HEK293 (cell line): Measurements from ENCODE around the gene FGFRL1.

Source experiments
- CTCF ChIA-PET: fragments of 350-600 bp; formaldehyde crosslinking; extraction: SDS; loops from one replicate; lab custom pipeline; 2021; ENCODE audit warnings: antibody characterized with exemption; lab: Yijun Ruan, JAX
- POLR2A ChIA-PET: fragments of 300-600 bp; formaldehyde crosslinking; extraction: SDS; loops from one replicate; lab custom pipeline; 2020; ENCODE audit warnings: antibody characterized with exemption, inconsistent platforms; lab: Yijun Ruan, JAX
- H3K27ac ChIP-seq: fragments of 200-500 bp; sonication (Bioruptor generic); 2 replicates; pipeline ENCODE4 v1.5.1; 2014; ENCODE audit warnings: low read depth, low read length, control low read depth, inconsistent platforms; ENCODE audit errors: extremely low read depth
- H3K36me3 ChIP-seq, 2 experiments: fragments of 200-500 bp in 1 of 2; sonication (Bioruptor generic) in 1 of 2; 1 replicate in 1 of 2; 2 replicates in 1 of 2; pipeline ENCODE4 v1.5.1; 2014 to 2017; ENCODE audit warnings: inconsistent platforms in 2 of 2, low read length in 2 of 2; ENCODE audit not compliant: control insufficient read depth in 2 of 2, insufficient read depth in 1 of 2
- H3K4me1 ChIP-seq: fragments of 200-500 bp; sonication (Bioruptor generic); 2 replicates; pipeline ENCODE4 v1.5.1; 2014; ENCODE audit warnings: mild to moderate bottlenecking, low read length, inconsistent platforms; ENCODE audit not compliant: control insufficient read depth, insufficient read depth
- H3K4me3 ChIP-seq: 2 replicates; pipeline ENCODE4 v1.5.1; 2011; ENCODE audit warnings: low read depth, mild to moderate bottlenecking, control low read depth, low read length, moderate library complexity
- H3K9me3 ChIP-seq: fragments of 200-500 bp; sonication (Bioruptor generic); 2 replicates; pipeline ENCODE4 v1.5.1; 2014; ENCODE audit warnings: low read depth, low read length, inconsistent platforms; ENCODE audit not compliant: control insufficient read depth, insufficient read depth
- GLIS2 ChIP-seq: fragments of 450-650 bp; formaldehyde crosslinking; IDR thresholded peaks from 2 replicates; pipeline ENCODE4 v1.5.1; 2016; ENCODE audit warnings: missing biosample characterization, missing genetic modification characterization
- MZF1 ChIP-seq: fragments of 450-650 bp; formaldehyde crosslinking; IDR thresholded peaks from 2 replicates; pipeline ENCODE4 v1.5.1; 2017; ENCODE audit warnings: missing biosample characterization, missing genetic modification characterization, borderline replicate concordance
- SETDB1 ChIP-seq: IDR thresholded peaks from one replicate; pipeline ENCODE4 v1.6.1; 2017; ENCODE audit warnings: mild to moderate bottlenecking, low read length, moderate library complexity, mixed read lengths; ENCODE audit not compliant: insufficient read length
- ZFP37 ChIP-seq: fragments of 450-650 bp; formaldehyde crosslinking; IDR thresholded peaks from 2 replicates; pipeline ENCODE4 v1.5.1; 2016; ENCODE audit warnings: missing biosample characterization, missing genetic modification characterization
- ZIC2 ChIP-seq: fragments of 450-650 bp; formaldehyde crosslinking; IDR thresholded peaks from 2 replicates; pipeline ENCODE4 v1.5.1; 2016; ENCODE audit warnings: missing biosample characterization, missing genetic modification characterization
- ZNF112 ChIP-seq: fragments of 450-650 bp; formaldehyde crosslinking; IDR thresholded peaks from 2 replicates; pipeline ENCODE4 v1.5.0; 2017; ENCODE audit warnings: missing biosample characterization, missing genetic modification characterization
- ZNF121 ChIP-seq: fragments of 450-650 bp; formaldehyde crosslinking; IDR thresholded peaks from 2 replicates; pipeline ENCODE4 v1.5.1; 2016; ENCODE audit warnings: missing biosample characterization, missing genetic modification characterization
- ZNF19 ChIP-seq: fragments of 450-650 bp; formaldehyde crosslinking; IDR thresholded peaks from 2 replicates; pipeline ENCODE4; 2016; ENCODE audit warnings: missing biosample characterization, missing genetic modification characterization, low read depth
- ZNF341 ChIP-seq: fragments of 450-650 bp; formaldehyde crosslinking; IDR thresholded peaks from 2 replicates; pipeline ENCODE4; 2016; ENCODE audit warnings: low read depth, missing biosample characterization, missing genetic modification characterization
- ZNF433 ChIP-seq: fragments of 450-650 bp; formaldehyde crosslinking; IDR thresholded peaks from 2 replicates; pipeline ENCODE4 v1.5.1; 2016; ENCODE audit warnings: missing biosample characterization, missing genetic modification characterization, low read depth
- ZNF596 ChIP-seq: fragments of 450-650 bp; IDR thresholded peaks from 2 replicates; pipeline ENCODE4 v1.5.0; 2018; ENCODE audit warnings: missing biosample characterization, mild to moderate bottlenecking, missing genetic modification characterization, moderate library complexity
- ZNF791 ChIP-seq: fragments of 450-650 bp; formaldehyde crosslinking; IDR thresholded peaks from 2 replicates; pipeline ENCODE4 v1.5.1; 2016; ENCODE audit warnings: missing biosample characterization, missing genetic modification characterization
- ZNF830 ChIP-seq: fragments of 450-650 bp; IDR thresholded peaks from 2 replicates; pipeline ENCODE4 v1.5.0; 2018; ENCODE audit warnings: missing biosample characterization, missing genetic modification characterization, low read depth, mild to moderate bottlenecking, moderate library complexity
- TF ChIP-seq, protein P1 (sequence below): fragments of 450-650 bp; formaldehyde crosslinking; optimal IDR thresholded peaks from 2 replicates; pipeline ENCODE3; 2016; ENCODE audit warnings: missing biosample characterization, mild to moderate bottlenecking, missing genetic modification characterization
- TF ChIP-seq, protein P2 (sequence below): fragments of 450-650 bp; formaldehyde crosslinking; IDR thresholded peaks from 2 replicates; pipeline ENCODE4 v1.5.1; 2017; ENCODE audit warnings: missing biosample characterization, missing genetic modification characterization
- TF ChIP-seq, protein P3 (sequence below): fragments of 450-650 bp; formaldehyde crosslinking; IDR thresholded peaks from 2 replicates; pipeline ENCODE4 v1.5.1; 2016; ENCODE audit warnings: missing biosample characterization, missing genetic modification characterization
- TF ChIP-seq, protein P4 (sequence below): fragments of 450-650 bp; formaldehyde crosslinking; IDR thresholded peaks from 2 replicates; pipeline ENCODE4 v1.5.1; 2017; ENCODE audit warnings: missing biosample characterization, missing genetic modification characterization
- TF ChIP-seq, protein P5 (sequence below): fragments of 450-650 bp; formaldehyde crosslinking; IDR thresholded peaks from 2 replicates; pipeline ENCODE4 v1.5.1; 2016; ENCODE audit warnings: missing biosample characterization, missing genetic modification characterization

FGFRL1 gene

DNA sequence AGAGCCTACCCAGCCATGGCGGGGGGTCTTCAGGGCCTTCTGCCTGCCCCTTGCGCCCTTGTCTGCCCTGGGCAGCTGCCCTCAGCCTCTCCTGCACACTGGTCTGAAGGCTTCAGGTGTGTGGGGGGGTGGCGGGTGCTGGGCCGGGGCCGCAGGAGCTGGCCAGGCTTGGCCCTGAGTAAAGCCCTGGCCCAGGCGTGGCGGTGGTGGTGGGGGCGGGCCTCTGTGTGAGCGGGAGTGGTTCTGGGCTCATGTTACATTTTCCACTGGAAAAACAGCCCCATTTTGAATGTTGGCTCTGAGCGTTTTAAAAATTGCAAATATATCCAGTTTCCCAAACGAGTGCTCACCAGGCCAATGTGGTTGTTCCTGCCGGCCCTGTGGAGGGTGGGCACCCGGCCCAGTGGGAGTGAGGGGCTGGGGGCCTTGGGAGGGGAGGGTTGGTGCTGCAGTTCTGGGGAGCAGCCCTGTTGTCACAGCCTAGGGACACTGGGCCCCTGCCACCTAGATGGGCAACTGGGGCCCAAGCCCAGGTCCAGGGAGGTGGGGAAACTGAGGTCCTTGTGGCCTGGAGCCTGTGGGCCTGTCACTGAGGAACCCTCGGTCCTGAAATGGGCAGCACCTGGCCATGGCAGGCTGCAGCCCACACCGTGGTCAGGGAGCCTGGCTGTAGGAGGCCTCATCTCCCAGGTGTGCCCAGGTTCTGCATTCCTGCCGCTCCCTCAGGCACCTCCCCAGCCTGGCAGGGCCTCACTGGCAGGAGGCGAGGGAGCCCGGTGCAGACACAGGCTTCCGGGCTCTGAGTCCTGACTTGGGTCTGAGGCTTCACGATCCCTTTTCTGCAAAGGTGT lies 28.3 kb downstream of the FGFRL1 start:
- no peaks in the 10 kb centered on the region; the same call in 1 of the 2 replicates for H3K4me1 ChIP-seq
- no peak for TF ChIP-seq ZFP37 (tag by site-specific recombination)
- peak; percentile 42; the same call in 1 of the 2 replicates for TF ChIP-seq GLIS2 (tag by site-specific recombination)
- no peak for TF ChIP-seq ZNF830 (tag by site-specific recombination)
- no peak for TF ChIP-seq ZNF112 (tag by site-specific recombination)
- TF ChIP-seq ZNF19: no peak
- no peak for TF ChIP-seq ZNF791 (tag by site-specific recombination)
- TF ChIP-seq ZNF596 (tag by site-specific recombination): no peak
- no peaks in the 10 kb centered on the region for H3K36me3 ChIP-seq
- no peaks in the 10 kb centered on the region for H3K9me3 ChIP-seq
- ChIA-PET CTCF (no interaction called here), POLR2A (no interaction called here)
- H3K4me3 ChIP-seq: no peak overlapping the region
- H3K27ac ChIP-seq: no peak overlapping the region

DNA sequence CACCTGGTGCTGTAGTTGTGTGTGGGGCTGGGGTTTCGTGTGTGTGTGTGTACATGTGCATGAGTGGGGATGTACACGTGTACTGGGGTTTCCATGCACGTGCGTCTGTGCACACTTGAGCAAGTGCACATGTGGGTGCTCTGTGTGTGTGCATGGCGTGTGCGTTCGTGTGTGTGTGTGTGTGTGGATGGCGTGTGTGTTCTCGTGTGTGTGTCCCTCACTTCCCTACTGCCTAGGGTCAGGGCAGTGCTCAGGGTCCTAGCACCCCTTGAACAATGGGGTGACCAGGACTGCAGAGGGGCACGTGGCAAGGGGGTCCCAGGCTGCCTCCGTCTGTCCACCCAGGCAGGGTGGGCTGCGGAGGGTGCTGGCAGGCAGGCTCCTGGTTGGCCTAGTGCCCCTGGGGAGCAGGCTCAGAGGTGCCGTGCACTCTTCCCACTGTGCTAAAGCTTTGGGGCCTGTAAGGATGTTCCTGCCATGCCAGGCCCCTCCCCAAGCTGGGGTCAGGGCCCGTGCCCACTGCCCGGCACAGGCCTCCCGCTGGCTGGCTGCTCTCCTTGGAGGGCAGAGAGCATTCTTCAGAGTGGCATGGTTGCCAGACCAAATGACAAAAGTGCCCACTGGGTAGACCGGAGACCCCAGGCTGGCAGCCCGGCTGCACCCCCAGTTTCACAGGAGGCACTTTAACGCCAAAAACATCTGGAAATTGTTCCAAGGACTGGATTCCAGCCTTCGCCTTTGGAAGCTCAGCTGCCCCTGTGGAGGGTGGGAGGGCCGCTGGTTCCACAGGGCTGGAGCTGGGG lies 29.1 kb downstream of the FGFRL1 start:
- no peaks in the 10 kb centered on the region for H3K9me3 ChIP-seq
- no peaks in the 10 kb centered on the region; the same call in 1 of the 2 replicates for H3K4me1 ChIP-seq
- no peaks in the 10 kb centered on the region for H3K36me3 ChIP-seq
- no peak overlapping the region for H3K27ac ChIP-seq
- TF ChIP-seq, protein P1, sequence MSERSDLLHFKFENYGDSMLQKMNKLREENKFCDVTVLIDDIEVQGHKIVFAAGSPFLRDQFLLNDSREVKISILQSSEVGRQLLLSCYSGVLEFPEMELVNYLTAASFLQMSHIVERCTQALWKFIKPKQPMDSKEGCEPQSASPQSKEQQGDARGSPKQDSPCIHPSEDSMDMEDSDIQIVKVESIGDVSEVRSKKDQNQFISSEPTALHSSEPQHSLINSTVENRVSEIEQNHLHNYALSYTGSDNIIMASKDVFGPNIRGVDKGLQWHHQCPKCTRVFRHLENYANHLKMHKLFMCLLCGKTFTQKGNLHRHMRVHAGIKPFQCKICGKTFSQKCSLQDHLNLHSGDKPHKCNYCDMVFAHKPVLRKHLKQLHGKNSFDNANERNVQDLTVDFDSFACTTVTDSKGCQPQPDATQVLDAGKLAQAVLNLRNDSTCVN (tag by site-specific recombination): peak; percentile 15
- TF ChIP-seq ZNF433 (tag by site-specific recombination) (no peak), SETDB1 (no peak)
- TF ChIP-seq, protein P2, sequence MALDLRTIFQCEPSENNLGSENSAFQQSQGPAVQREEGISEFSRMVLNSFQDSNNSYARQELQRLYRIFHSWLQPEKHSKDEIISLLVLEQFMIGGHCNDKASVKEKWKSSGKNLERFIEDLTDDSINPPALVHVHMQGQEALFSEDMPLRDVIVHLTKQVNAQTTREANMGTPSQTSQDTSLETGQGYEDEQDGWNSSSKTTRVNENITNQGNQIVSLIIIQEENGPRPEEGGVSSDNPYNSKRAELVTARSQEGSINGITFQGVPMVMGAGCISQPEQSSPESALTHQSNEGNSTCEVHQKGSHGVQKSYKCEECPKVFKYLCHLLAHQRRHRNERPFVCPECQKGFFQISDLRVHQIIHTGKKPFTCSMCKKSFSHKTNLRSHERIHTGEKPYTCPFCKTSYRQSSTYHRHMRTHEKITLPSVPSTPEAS (tag by site-specific recombination): peak; percentile 17; the same call in 1 of the 2 replicates
- ChIA-PET CTCF (no interaction called here), POLR2A (no interaction called here)
- no peak overlapping the region for H3K4me3 ChIP-seq

DNA sequence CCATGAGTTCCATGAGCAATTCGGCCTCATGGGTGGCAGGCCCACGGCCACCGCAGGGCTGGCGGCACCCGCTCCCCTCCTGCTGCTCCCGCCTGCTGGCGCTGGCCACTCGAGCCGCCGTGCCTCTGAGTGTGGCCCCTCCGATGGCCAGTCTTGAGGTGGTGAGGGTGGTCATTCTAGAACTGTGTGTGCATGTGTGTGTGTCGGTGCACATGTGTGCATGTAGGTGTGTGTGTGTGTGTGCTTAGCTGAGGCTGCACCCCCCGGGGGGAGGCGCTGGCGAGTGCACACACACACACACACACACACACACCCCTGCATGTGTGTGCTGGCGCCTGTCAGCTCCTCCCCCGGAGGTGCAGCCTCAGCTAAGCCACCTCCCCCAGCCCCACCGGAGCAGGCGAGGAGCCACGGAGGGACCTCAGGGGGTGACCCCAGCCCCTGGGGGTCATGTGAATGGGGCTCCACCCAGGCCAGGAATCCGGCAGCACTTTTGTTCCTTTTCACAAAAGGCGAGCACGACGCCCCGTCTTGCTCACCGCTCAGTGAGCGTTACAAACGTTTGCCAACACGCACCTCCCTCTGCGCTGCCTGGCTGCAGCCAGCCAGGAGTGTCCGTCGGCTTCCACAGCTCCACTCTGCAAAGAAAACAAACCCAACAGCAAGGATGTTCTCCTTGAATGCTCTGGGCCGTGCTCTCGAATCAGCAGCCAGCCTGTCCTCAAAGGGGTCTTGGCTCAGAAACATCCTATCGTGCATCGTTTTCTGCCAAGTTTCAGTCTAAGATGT lies 29.9 kb downstream of the FGFRL1 start:
- Histone ChIP-seq H3K9me3 (no peaks in the 10 kb centered on the region), H3K4me3 (no peak overlapping the region), H3K36me3 (no peaks in the 10 kb centered on the region), H3K4me1 (no peaks in the 10 kb centered on the region; the same call in 1 of the 2 replicates), H3K27ac (no peak overlapping the region)
- TF ChIP-seq, protein P3, sequence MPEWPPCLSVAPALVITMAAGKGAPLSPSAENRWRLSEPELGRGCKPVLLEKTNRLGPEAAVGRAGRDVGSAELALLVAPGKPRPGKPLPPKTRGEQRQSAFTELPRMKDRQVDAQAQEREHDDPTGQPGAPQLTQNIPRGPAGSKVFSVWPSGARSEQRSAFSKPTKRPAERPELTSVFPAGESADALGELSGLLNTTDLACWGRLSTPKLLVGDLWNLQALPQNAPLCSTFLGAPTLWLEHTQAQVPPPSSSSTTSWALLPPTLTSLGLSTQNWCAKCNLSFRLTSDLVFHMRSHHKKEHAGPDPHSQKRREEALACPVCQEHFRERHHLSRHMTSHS (tag by site-specific recombination): no peak
- TF ChIP-seq MZF1 (no peak), ZNF341 (tag by site-specific recombination) (peak; percentile 56; the same call in 1 of the 2 replicates), ZNF121 (no peak), ZIC2 (tag by site-specific recombination) (peak; percentile 26; the same call in 1 of the 2 replicates), GLIS2 (tag by site-specific recombination) (peak; percentile 30; the same call in 1 of the 2 replicates)
- TF ChIP-seq, protein P4, sequence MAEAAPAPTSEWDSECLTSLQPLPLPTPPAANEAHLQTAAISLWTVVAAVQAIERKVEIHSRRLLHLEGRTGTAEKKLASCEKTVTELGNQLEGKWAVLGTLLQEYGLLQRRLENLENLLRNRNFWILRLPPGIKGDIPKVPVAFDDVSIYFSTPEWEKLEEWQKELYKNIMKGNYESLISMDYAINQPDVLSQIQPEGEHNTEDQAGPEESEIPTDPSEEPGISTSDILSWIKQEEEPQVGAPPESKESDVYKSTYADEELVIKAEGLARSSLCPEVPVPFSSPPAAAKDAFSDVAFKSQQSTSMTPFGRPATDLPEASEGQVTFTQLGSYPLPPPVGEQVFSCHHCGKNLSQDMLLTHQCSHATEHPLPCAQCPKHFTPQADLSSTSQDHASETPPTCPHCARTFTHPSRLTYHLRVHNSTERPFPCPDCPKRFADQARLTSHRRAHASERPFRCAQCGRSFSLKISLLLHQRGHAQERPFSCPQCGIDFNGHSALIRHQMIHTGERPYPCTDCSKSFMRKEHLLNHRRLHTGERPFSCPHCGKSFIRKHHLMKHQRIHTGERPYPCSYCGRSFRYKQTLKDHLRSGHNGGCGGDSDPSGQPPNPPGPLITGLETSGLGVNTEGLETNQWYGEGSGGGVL: 0 out of 2 replicates have a peak, but pooled peaks have one; percentile 19
- TF ChIP-seq, protein P5, sequence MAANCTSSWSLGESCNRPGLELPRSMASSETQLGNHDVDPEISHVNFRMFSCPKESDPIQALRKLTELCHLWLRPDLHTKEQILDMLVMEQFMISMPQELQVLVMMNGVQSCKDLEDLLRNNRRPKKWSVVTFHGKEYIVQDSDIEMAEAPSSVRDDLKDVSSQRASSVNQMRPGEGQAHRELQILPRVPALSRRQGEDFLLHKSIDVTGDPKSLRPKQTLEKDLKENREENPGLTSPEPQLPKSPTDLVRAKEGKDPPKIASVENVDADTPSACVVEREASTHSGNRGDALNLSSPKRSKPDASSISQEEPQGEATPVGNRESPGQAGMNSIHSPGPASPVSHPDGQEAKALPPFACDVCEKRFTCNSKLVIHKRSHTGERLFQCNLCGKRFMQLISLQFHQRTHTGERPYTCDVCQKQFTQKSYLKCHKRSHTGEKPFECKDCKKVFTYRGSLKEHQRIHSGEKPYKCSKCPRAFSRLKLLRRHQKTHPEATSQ (tag by site-specific recombination): no peak
- TF ChIP-seq, protein P2 (tag by site-specific recombination): peak; percentile 87
- ChIA-PET POLR2A (interaction anchor here (0.6 kb wide), 1 partner anchor 468 kb away, joined by 3 read pairs; no protein-coding TSS in a partner anchor), CTCF (no interaction called here)
